Vagina (tissue), 2 donors: Measurements from ENCODE around the gene PCARE.

Experiments
- POLR2A ChIP-seq, 2 donors: fragments of 450-650 bp; IDR thresholded peaks; one replicate each; pipeline ENCODE4 v1.6.1; 2017; ENCODE audit warnings: antibody characterized with exemption in 2 of 2, mild to moderate bottlenecking in 2 of 2, moderate library complexity in 2 of 2
- TF ChIP-seq, protein P1 (sequence below), 3 experiments: fragments of 450-650 bp in 2 of 3; fragments of 200-600 bp in 1 of 3; sonication (generic) in 1 of 3; IDR thresholded peaks; one replicate each; pipeline ENCODE4 v1.5.1; 2017 to 2019; ENCODE audit warnings: antibody characterized with exemption in 3 of 3, mild to moderate bottlenecking in 2 of 3, moderate library complexity in 2 of 3

DNA sequence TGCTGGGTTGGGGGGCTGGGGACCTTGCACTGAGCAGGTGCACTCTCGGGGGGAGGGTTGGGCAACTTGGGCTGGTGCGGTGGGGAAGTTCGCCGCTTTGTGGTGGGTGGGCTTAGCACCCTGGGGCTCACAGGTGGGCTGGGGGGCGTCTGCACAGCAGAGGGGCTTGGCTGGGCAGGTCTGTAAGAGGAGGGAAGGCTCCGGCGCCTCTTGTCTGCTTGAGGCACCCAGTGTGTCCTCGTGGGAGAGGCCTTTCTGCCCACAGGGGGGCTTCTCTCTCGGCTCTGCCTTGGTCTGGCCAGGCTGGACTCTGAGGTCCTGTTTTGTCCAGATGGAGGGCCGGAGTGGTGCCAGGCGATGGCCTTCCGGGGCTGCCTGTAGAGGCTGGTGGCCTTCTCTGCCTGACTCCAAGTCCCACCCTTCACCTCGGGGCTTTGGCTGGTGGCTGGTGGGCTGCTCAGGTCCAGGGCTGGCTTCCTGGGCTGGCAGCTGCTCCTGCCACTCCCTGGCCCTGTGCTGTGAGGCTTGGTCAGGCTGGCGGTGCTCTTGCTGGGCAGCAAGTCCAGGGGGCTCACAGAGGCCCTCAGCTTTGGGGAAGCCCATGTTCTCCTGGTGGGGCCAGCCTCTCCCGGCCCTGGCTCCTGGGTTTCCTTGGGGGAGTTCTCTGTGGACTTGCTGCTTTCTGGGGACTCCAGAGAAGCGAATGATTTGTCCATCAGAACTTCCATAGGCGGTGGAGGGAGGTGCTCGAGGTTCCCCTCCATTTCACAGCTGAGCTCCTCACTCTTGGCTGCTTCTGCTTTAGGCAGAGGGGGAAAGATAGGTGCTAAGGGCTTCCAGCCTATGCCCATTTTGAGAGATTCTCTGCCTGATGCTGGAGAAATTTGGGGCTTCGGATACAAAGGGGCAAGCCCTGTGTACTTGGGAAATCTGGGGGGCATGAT, 3.0 kb downstream of the PCARE start:
- TF ChIP-seq, protein P1, sequence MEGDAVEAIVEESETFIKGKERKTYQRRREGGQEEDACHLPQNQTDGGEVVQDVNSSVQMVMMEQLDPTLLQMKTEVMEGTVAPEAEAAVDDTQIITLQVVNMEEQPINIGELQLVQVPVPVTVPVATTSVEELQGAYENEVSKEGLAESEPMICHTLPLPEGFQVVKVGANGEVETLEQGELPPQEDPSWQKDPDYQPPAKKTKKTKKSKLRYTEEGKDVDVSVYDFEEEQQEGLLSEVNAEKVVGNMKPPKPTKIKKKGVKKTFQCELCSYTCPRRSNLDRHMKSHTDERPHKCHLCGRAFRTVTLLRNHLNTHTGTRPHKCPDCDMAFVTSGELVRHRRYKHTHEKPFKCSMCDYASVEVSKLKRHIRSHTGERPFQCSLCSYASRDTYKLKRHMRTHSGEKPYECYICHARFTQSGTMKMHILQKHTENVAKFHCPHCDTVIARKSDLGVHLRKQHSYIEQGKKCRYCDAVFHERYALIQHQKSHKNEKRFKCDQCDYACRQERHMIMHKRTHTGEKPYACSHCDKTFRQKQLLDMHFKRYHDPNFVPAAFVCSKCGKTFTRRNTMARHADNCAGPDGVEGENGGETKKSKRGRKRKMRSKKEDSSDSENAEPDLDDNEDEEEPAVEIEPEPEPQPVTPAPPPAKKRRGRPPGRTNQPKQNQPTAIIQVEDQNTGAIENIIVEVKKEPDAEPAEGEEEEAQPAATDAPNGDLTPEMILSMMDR (IDR thresholded peaks at IDR 0.05), result no peak
- TF ChIP-seq POLR2A (IDR thresholded peaks at IDR 0.05), result no peak
